GM23338 (cell line): ENCODE data around the gene DUSP18. TPM values are rescaled to one million over a fixed set of nuclear protein-coding genes. Genes with fewer than 3 reads are reported as not detected.

Experiments
- ATAC-seq: fragments of 200-7000 bp; cut with Tn5 transposase; 3 replicates; pipeline ENCODE4 v1.9.1; 2020
- DNase-seq: peaks from one replicate; pipeline ENCODE4 v3.0.0-alpha.2; 2015; ENCODE audit warnings: low spot score
- H2AFZ ChIP-seq: fragments of 200-600 bp; sonication (generic); 2 replicates; pipeline ENCODE4 v1.8.0; 2016; ENCODE audit warnings: antibody characterized with exemption, mild to moderate bottlenecking, moderate library complexity
- H3F3A ChIP-seq: fragments of 200-600 bp; sonication (generic); replicated peaks from 2 replicates; pipeline ENCODE4 v1.8.0; 2017; ENCODE audit warnings: antibody characterized with exemption, mixed run types, low read depth
- H3K27ac ChIP-seq: fragments of 200-600 bp; sonication (generic); 2 replicates; pipeline ENCODE4 v1.6.1; 2016; ENCODE audit warnings: low read depth
- H3K27me3 ChIP-seq: fragments of 200-600 bp; sonication (generic); 2 replicates; pipeline ENCODE4 v1.8.0; 2016; ENCODE audit warnings: mild to moderate bottlenecking, mixed run types, moderate library complexity; ENCODE audit not compliant: insufficient read depth
- H3K36me3 ChIP-seq: fragments of 200-600 bp; sonication (generic); 2 replicates; pipeline ENCODE4 v1.8.0; 2016; ENCODE audit warnings: mild to moderate bottlenecking; ENCODE audit not compliant: insufficient read depth
- H3K4me1 ChIP-seq: fragments of 200-600 bp; sonication (generic); 2 replicates; pipeline ENCODE4 v1.8.0; 2016; ENCODE audit warnings: mild to moderate bottlenecking, moderate library complexity; ENCODE audit not compliant: insufficient read depth
- H3K4me2 ChIP-seq: fragments of 200-600 bp; sonication (generic); 2 replicates; pipeline ENCODE4 v1.7.1; 2017; ENCODE audit warnings: mixed run types
- H3K4me3 ChIP-seq: fragments of 200-600 bp; sonication (generic); 2 replicates; pipeline ENCODE4 v1.6.1; 2016; ENCODE audit warnings: mixed run types
- H3K79me2 ChIP-seq: fragments of 200-600 bp; sonication (generic); replicated peaks from 2 replicates; pipeline ENCODE4 v1.8.0; 2017; ENCODE audit warnings: mild to moderate bottlenecking; ENCODE audit not compliant: insufficient read depth
- H3K9me2 ChIP-seq: fragments of 200-600 bp; sonication (generic); 2 replicates; pipeline ENCODE4 v1.8.0; 2017; ENCODE audit not compliant: insufficient read depth
- H4K20me1 ChIP-seq: fragments of 200-600 bp; sonication (generic); replicated peaks from 2 replicates; pipeline ENCODE4 v1.8.0; 2017; ENCODE audit warnings: mild to moderate bottlenecking; ENCODE audit not compliant: insufficient read depth
- H3K27ac Mint-ChIP-seq: 2 replicates; pipeline ENCODE4 v1.8.0; 2020; ENCODE audit warnings: inconsistent platforms, mild to moderate bottlenecking, moderate library complexity, mixed read lengths
- H3K27me3 Mint-ChIP-seq: 3 replicates; pipeline ENCODE4 v1.8.0; 2022; ENCODE audit warnings: low read depth, mild to moderate bottlenecking, moderate library complexity, mixed read lengths, inconsistent platforms; ENCODE audit not compliant: insufficient read depth, poor library complexity
- H3K36me3 Mint-ChIP-seq: 3 replicates; pipeline ENCODE4 v1.8.0; 2021; ENCODE audit warnings: low read depth, mild to moderate bottlenecking, inconsistent platforms, moderate library complexity, mixed read lengths
- H3K4me1 Mint-ChIP-seq: 3 replicates; pipeline ENCODE4 v1.8.0; 2020; ENCODE audit warnings: mild to moderate bottlenecking, inconsistent platforms, mixed read lengths
- H3K4me3 Mint-ChIP-seq: 3 replicates; pipeline ENCODE4 v1.8.0; 2021; ENCODE audit warnings: moderate library complexity, mild to moderate bottlenecking, inconsistent platforms, mixed read lengths
- H3K9me3 Mint-ChIP-seq: 3 replicates; pipeline ENCODE4 v1.8.0; 2020; ENCODE audit warnings: moderate library complexity, mild to moderate bottlenecking, inconsistent platforms, mixed read lengths
- CREB1 ChIP-seq: fragments of 250-450 bp; sonication (Bioruptor Pico); IDR thresholded peaks from 2 replicates; pipeline ENCODE4 v1.5.0; 2020; ENCODE audit warnings: low read depth, mild to moderate bottlenecking, moderate library complexity
- EZH2 ChIP-seq: fragments of 200-600 bp; sonication (generic); IDR thresholded peaks from one replicate; pipeline ENCODE4 v1.8.0; 2017; ENCODE audit warnings: antibody characterized with exemption, mild to moderate bottlenecking, low read depth; ENCODE audit not compliant: unreplicated experiment
- EZH2phosphoT487 ChIP-seq: fragments of 200-600 bp; sonication (generic); IDR thresholded peaks from one replicate; pipeline ENCODE4 v1.8.1; 2018; ENCODE audit warnings: antibody characterized with exemption; ENCODE audit not compliant: unreplicated experiment
- JUNB ChIP-seq: IDR thresholded peaks from one replicate; pipeline ENCODE4 v1.6.1; 2016; ENCODE audit warnings: antibody characterized with exemption; ENCODE audit not compliant: unreplicated experiment
- NANOG ChIP-seq: IDR thresholded peaks from 2 replicates; pipeline ENCODE4 v1.6.1; 2016; ENCODE audit warnings: antibody characterized with exemption, borderline replicate concordance
- POLR2AphosphoS5 ChIP-seq: IDR thresholded peaks from 2 replicates; pipeline ENCODE4 v1.6.1; 2016; ENCODE audit warnings: antibody characterized with exemption, low read depth
- STAT1 ChIP-seq: IDR thresholded peaks from one replicate; pipeline ENCODE4 v1.6.1; 2016; ENCODE audit warnings: antibody characterized with exemption; ENCODE audit not compliant: unreplicated experiment
- ZNF114 ChIP-seq: fragments of 250-450 bp; sonication (Bioruptor Pico); IDR thresholded peaks from 2 replicates; pipeline ENCODE4 v1.5.0; 2020; ENCODE audit warnings: mild to moderate bottlenecking, moderate library complexity
- ZNF331 ChIP-seq: fragments of 250-450 bp; sonication (Bioruptor Pico); IDR thresholded peaks from 2 replicates; pipeline ENCODE4 v1.5.0; 2020; ENCODE audit warnings: low read depth, mild to moderate bottlenecking, moderate library complexity
- ZNF462 ChIP-seq: fragments of 250-450 bp; sonication (Bioruptor Pico); IDR thresholded peaks from 2 replicates; pipeline ENCODE4 v1.5.0; 2020; ENCODE audit warnings: mild to moderate bottlenecking, moderate library complexity
- polyA plus RNA-seq: library from polyadenylated mRNA; unstranded; fragments of >200 nt; fragmentation: Nextera tagmentation; extraction: Ambion mirVana; gene quantifications from 2 replicates; pipeline ENCODE4 v1.2.1, GENCODE V29; 2016
- total RNA-seq: library from RNA; depleted of rRNA; stranded (reverse); fragments of >200 nt; shearing (Covaris generic); gene quantifications from 2 replicates; pipeline ENCODE4 v1.2.3, GENCODE V29; 2014
- TF ChIP-seq, protein P1 (sequence below): IDR thresholded peaks from 2 replicates; pipeline ENCODE4 v1.6.1; 2016; ENCODE audit warnings: antibody characterized with exemption

DUSP18 gene
- total and polyA plus RNA-seq, 2 experiments from 2014 or later: 2.2 to 2.7 TPM

DNA sequence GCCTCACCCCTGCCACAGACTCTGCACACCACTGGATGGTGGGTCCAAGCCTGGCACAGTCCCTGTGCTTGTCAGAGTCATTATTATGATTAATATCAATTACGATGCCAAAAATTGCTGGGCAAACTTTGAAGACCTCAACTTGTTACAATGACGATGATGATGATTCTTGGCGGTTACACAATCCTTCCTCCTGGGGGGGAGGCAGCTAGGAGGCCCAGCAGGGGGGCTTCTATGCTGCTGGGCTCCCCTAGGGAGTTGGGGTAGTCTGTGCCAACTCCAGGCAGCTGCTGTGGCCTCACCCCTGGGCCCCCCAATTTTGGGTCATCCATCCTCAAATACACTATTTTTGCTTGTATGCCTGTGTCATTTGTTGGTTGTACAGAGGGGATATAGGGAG, 20.1 kb downstream of the DUSP18 start:
- Histone ChIP-seq H3K4me3 (no peak overlapping the region), H3K27ac (no peak overlapping the region), H3K9me2 (no peaks in the 10 kb centered on the region), H3K27me3 (no peaks in the 10 kb centered on the region), H3K4me2 (no peak overlapping the region), H3K36me3 (no peaks in the 10 kb centered on the region; the same call in 1 of the 2 replicates), H3F3A (no peaks in the 10 kb centered on the region), H4K20me1 (no peaks in the 10 kb centered on the region), H2AFZ (no peak overlapping the region), H3K4me1 (no peaks in the 10 kb centered on the region), H3K79me2 (no peaks in the 10 kb centered on the region)
- H3K4me1 Mint-ChIP-seq: peaks cover 12% of the 10 kb centered on the region
- TF ChIP-seq EZH2 (no peak), EZH2phosphoT487 (no peak), NANOG (no peak), POLR2AphosphoS5 (no peak), STAT1 (no peak)
- TF ChIP-seq, protein P1, sequence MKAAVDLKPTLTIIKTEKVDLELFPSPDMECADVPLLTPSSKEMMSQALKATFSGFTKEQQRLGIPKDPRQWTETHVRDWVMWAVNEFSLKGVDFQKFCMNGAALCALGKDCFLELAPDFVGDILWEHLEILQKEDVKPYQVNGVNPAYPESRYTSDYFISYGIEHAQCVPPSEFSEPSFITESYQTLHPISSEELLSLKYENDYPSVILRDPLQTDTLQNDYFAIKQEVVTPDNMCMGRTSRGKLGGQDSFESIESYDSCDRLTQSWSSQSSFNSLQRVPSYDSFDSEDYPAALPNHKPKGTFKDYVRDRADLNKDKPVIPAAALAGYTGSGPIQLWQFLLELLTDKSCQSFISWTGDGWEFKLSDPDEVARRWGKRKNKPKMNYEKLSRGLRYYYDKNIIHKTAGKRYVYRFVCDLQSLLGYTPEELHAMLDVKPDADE: no peak
- DNase-seq (no peak), ATAC-seq (no peak)
- peaks cover 11% of the 10 kb centered on the region for H3K27me3 Mint-ChIP-seq
- H3K9me3 Mint-ChIP-seq: no peaks in the 10 kb centered on the region
- H3K4me3 Mint-ChIP-seq: no peak overlapping the region
- H3K27ac Mint-ChIP-seq: no peak overlapping the region
- H3K36me3 Mint-ChIP-seq: no peaks in the 10 kb centered on the region

DNA sequence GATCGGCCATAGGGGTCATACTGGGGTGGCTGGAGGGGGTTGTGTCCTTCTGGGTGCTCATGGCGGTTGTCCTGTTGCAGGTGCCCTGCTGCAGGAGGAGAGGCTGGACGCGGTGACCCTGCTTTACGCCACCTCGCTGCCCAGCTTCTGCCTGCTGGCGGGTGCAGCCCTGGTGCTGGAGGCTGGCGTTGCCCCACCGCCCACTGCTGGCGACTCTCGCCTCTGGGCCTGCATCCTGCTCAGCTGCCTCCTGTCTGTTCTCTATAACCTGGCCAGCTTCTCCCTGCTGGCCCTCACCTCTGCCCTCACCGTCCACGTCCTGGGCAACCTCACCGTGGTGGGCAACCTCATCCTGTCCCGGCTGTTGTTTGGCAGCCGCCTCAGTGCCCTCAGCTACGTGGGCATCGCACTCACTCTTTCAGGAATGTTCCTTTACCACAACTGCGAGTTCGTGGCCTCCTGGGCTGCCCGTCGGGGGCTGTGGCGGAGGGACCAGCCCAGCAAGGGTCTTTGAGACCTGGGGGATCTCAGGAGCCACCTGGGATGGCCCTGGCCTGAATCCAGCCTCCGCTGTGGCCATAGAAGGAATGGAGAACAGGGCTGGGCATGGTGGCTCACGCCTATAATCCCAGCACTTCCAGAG, 21.0 kb downstream of the DUSP18 start:
- H3K79me2 ChIP-seq: no peaks in the 10 kb centered on the region
- Mint-ChIP-seq H3K27me3 (peaks cover 11% of the 10 kb centered on the region), H3K27ac (no peak overlapping the region; the same call in 1 of the 2 replicates), H3K4me1 (peaks cover 12% of the 10 kb centered on the region), H3K9me3 (no peaks in the 10 kb centered on the region), H3K36me3 (no peaks in the 10 kb centered on the region), H3K4me3 (no peak overlapping the region)
- no peaks in the 10 kb centered on the region for H3K27me3 ChIP-seq
- H3F3A ChIP-seq: no peaks in the 10 kb centered on the region
- H3K9me2 ChIP-seq: no peaks in the 10 kb centered on the region
- H2AFZ ChIP-seq: no peak overlapping the region
- H3K27ac ChIP-seq: no peak overlapping the region
- H3K36me3 ChIP-seq: no peaks in the 10 kb centered on the region; the same call in 1 of the 2 replicates
- no peak overlapping the region for H3K4me2 ChIP-seq
- no peak overlapping the region for H3K4me3 ChIP-seq
- ATAC-seq (no peak), DNase-seq (no peak)
- no peaks in the 10 kb centered on the region for H3K4me1 ChIP-seq
- no peaks in the 10 kb centered on the region for H4K20me1 ChIP-seq
- TF ChIP-seq, protein P1: no peak
- TF ChIP-seq EZH2: no peak
- no peak for TF ChIP-seq CREB1 (CRISPR knock-in tag)
- TF ChIP-seq POLR2AphosphoS5: no peak
- TF ChIP-seq ZNF114: no peak
- TF ChIP-seq JUNB: no peak
- TF ChIP-seq NANOG: no peak
- TF ChIP-seq ZNF331 (CRISPR knock-in tag): no peak
- no peak for TF ChIP-seq EZH2phosphoT487
- no peak for TF ChIP-seq ZNF462
- TF ChIP-seq STAT1: no peak
